Neuronal stem cell (in vitro differentiated cells): ENCODE measurements around the gene DTX1.
A peak's percentile ranks its signal among the peaks of the same experiment; 100 is the strongest.

Experiments
- DNase-seq: peaks from one replicate; pipeline ENCODE4 v3.0.0-alpha.2; 2013; ENCODE audit warnings: low spot score
- H2AFZ ChIP-seq: one replicate; pipeline ENCODE4 v1.6.1; 2013; ENCODE audit warnings: mild to moderate bottlenecking, low read length, inconsistent platforms
- H2AK5ac ChIP-seq: 2 replicates; pipeline ENCODE4 v1.6.1; 2013; ENCODE audit warnings: low read depth, mild to moderate bottlenecking, inconsistent platforms, low read length, moderate library complexity, mixed read lengths
- H2BK120ac ChIP-seq: 2 replicates; pipeline ENCODE4 v1.6.1; 2013; ENCODE audit warnings: low read depth, mild to moderate bottlenecking, inconsistent platforms, low read length, moderate library complexity, mixed read lengths
- H2BK12ac ChIP-seq: one replicate; pipeline ENCODE4 v1.6.1; 2013; ENCODE audit warnings: low read length, inconsistent platforms
- H2BK15ac ChIP-seq: 2 replicates; pipeline ENCODE4 v1.6.1; 2013; ENCODE audit warnings: mild to moderate bottlenecking, low read length, inconsistent platforms, mixed read lengths
- H2BK5ac ChIP-seq: one replicate; pipeline ENCODE4 v1.6.1; 2013; ENCODE audit warnings: inconsistent platforms, mild to moderate bottlenecking, low read length, moderate library complexity
- H3K14ac ChIP-seq: one replicate; pipeline ENCODE4 v1.6.1; 2013; ENCODE audit warnings: low read length, inconsistent platforms
- H3K18ac ChIP-seq: 2 replicates; pipeline ENCODE4 v1.6.1; 2013; ENCODE audit warnings: low read length, inconsistent platforms
- H3K23ac ChIP-seq: 2 replicates; pipeline ENCODE4 v1.6.1; 2013; ENCODE audit warnings: low read depth, mild to moderate bottlenecking, mixed read lengths, low read length, inconsistent platforms; ENCODE audit not compliant: poor library complexity
- H3K27ac ChIP-seq: replicated peaks from 3 replicates; pipeline ENCODE4 v1.5.1; 2013; ENCODE audit warnings: low read length, inconsistent platforms
- H3K27me3 ChIP-seq, 3 experiments: 2 replicates each; pipeline ENCODE4 v1.6.1; 2013; ENCODE audit warnings: low read length in 3 of 3, mild to moderate bottlenecking in 2 of 3, inconsistent platforms in 1 of 3, low read depth in 1 of 3, mixed read lengths in 1 of 3, moderate library complexity in 1 of 3; ENCODE audit not compliant: control insufficient read depth in 3 of 3, insufficient read depth in 3 of 3
- H3K36me3 ChIP-seq, 2 donors: replicated peaks in 1 of 2; 2 replicates each; pipeline ENCODE4 v1.6.1; 2013; ENCODE audit warnings: low read length in 2 of 2; ENCODE audit not compliant: control insufficient read depth in 2 of 2, insufficient read depth in 2 of 2
- H3K4ac ChIP-seq: 2 replicates; pipeline ENCODE4 v1.6.1; 2013; ENCODE audit warnings: inconsistent platforms, mild to moderate bottlenecking, low read length, moderate library complexity
- H3K4me1 ChIP-seq, 2 donors: 1 replicate in 1 of 2; 2 replicates in 1 of 2; pipeline ENCODE4 v1.6.1; 2013; ENCODE audit warnings: low read length in 2 of 2, low read depth in 1 of 2; ENCODE audit not compliant: control insufficient read depth in 2 of 2, insufficient read depth in 1 of 2
- H3K4me2 ChIP-seq: one replicate; pipeline ENCODE4 v1.6.1; 2013; ENCODE audit warnings: mild to moderate bottlenecking, low read length, inconsistent platforms; ENCODE audit not compliant: insufficient read depth, poor library complexity, severe bottlenecking
- H3K4me3 ChIP-seq, 2 donors: 2 replicates each; pipeline ENCODE4 v1.5.1; 2013; ENCODE audit warnings: low read length in 2 of 2, mild to moderate bottlenecking in 2 of 2, inconsistent platforms in 1 of 2, moderate library complexity in 1 of 2
- H3K79me1 ChIP-seq: one replicate; pipeline ENCODE4 v1.6.1; 2013; ENCODE audit warnings: low read depth, mild to moderate bottlenecking, inconsistent platforms, low read length, moderate library complexity
- H3K9ac ChIP-seq: one replicate; pipeline ENCODE4 v1.6.1; 2013; ENCODE audit warnings: mild to moderate bottlenecking, low read depth, low read length, inconsistent platforms; ENCODE audit not compliant: poor library complexity
- H3K9me3 ChIP-seq, 2 donors: replicated peaks in 1 of 2; 2 replicates each; pipeline versions ENCODE3 to v1.6.1; 2013; ENCODE audit warnings: low read length in 2 of 2, mild to moderate bottlenecking in 2 of 2, inconsistent platforms in 1 of 2, low read depth in 1 of 2, mixed read lengths in 1 of 2, moderate library complexity in 1 of 2; ENCODE audit not compliant: control insufficient read depth in 2 of 2, insufficient read depth in 1 of 2
- H4K8ac ChIP-seq: one replicate; pipeline ENCODE4 v1.6.1; 2013; ENCODE audit warnings: low read depth, mild to moderate bottlenecking, inconsistent platforms, low read length, moderate library complexity
- H4K91ac ChIP-seq: one replicate; pipeline ENCODE4 v1.6.1; 2013; ENCODE audit warnings: low read length, low read depth, mild to moderate bottlenecking, inconsistent platforms; ENCODE audit not compliant: poor library complexity
- WGBS, 2 donors: extraction: QIAGEN DNeasy Blood & Tissue Kit; methylation state at CpG; one replicate each; pipeline ENCODE4 v1.1.7; 2013; ENCODE audit warnings: missing lambda C conversion rate in 2 of 2, mixed read lengths in 1 of 2; ENCODE audit not compliant: insufficient read length in 2 of 2, insufficient replicate concordance in 1 of 2; ENCODE audit errors: extremely low coverage in 2 of 2; 5-methylcytosine and 5-hydroxymethylcytosine counted together

The DTX1 gene

GRCh38 chr12:113127791-113128199 lies 71.3 kb downstream of the DTX1 start:
- Histone ChIP-seq H3K4me3 (peak overlapping the region in 1 of 2 donors; percentile 60), H3K79me1 (peaks cover 4% of the 10 kb centered on the region), H3K9me3 (no peaks in the 10 kb centered on the region), H3K18ac (peak overlapping the region; percentile 81), H3K4ac (no peak overlapping the region), H3K4me2 (no peak overlapping the region), H3K36me3 (no peaks in the 10 kb centered on the region), H4K91ac (no peak overlapping the region), H4K8ac (peak overlapping the region; percentile 31), H3K27ac (no peak overlapping the region), H3K14ac (no peak overlapping the region), H2AK5ac (peak overlapping the region; percentile 77), H2BK12ac (no peak overlapping the region), H3K27me3 (peaks cover 0 to 33% (median 0%) of the 10 kb centered on the region in 3 experiments), H2BK120ac (peak overlapping the region; percentile 67), H3K9ac (no peak overlapping the region), H2BK15ac (peak overlapping the region; percentile 70), H3K4me1 (no peaks in the 10 kb centered on the region), H2AFZ (no peak overlapping the region), H2BK5ac (peak overlapping the region; percentile 47), H3K23ac (peak overlapping the region; percentile 67)
- no peak for DNase-seq
- no CpG with 5 or more reads among the region's 15 CpGs for WGBS, 2 donors

DNA sequence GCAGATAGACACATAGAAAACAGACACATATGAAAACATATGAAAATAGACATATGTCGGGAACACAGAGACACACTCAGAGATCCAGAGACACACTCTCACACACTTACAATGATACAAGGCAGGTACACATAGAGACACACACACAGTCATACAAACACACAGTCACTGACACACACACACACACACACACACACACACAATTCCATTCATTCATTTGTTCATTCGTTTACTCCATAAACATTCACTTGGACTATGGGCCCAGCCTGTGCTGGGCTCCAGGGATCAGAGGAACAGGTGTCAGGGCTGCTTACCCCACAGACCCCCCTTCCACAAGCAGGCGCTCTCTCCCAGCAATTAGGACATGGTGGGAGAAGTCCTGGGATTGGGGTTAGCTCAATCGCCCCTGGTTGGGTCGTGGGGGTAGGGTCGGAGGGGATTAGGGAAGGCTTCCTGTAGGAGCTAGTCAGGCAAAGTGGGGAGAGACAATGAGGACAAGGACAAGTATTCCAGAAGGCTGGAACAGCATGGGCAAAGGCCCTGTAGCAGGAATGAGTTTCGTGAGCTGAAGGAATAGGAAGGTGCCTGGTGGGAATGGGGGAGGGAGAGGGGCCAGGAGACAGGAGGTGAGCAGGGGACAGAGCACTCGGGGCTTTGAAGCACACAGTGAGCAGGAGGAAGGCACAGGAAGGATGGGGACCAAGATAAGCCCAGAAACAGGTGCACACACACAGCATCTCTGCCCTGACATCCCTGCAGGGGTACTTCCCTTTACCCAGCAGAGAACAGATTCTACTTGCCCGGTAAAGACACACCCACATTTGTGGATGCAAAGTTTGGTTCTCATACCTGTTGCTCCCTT lies 72.5 kb downstream of the DTX1 start:
- H2BK12ac ChIP-seq = no peak overlapping the region
- no peak overlapping the region for H3K4me3 ChIP-seq
- peak overlapping the region; percentile 6 for H2AK5ac ChIP-seq
- DNase-seq = no peak
- peaks cover 4% of the 10 kb centered on the region for H3K79me1 ChIP-seq
- H3K14ac ChIP-seq = no peak overlapping the region
- H3K4me2 ChIP-seq = no peak overlapping the region
- H4K91ac ChIP-seq = no peak overlapping the region
- H3K18ac ChIP-seq = no peak overlapping the region
- no peak overlapping the region for H3K4ac ChIP-seq
- no peak overlapping the region for H3K27ac ChIP-seq
- no peak overlapping the region for H2BK120ac ChIP-seq
- no peaks in the 10 kb centered on the region for H3K9me3 ChIP-seq
- no CpG with 5 or more reads among the region's 9 CpGs for WGBS, 2 donors
- H3K9ac ChIP-seq = no peak overlapping the region
- peaks cover 0 to 44% (median 0%) of the 10 kb centered on the region in 3 experiments for H3K27me3 ChIP-seq
- no peaks in the 10 kb centered on the region for H3K36me3 ChIP-seq
- no peak overlapping the region for H2BK15ac ChIP-seq
- H3K4me1 ChIP-seq = no peaks in the 10 kb centered on the region
- no peak overlapping the region for H3K23ac ChIP-seq
- H2AFZ ChIP-seq = no peak overlapping the region
- H2BK5ac ChIP-seq = no peak overlapping the region
- H4K8ac ChIP-seq = no peak overlapping the region

- Histone ChIP-seq H2BK120ac (no peak overlapping the region), H3K4me1 (no peaks in the 10 kb centered on the region), H3K9me3 (no peaks in the 10 kb centered on the region), H3K4me2 (no peak overlapping the region), H3K36me3 (no peaks in the 10 kb centered on the region), H2AFZ (no peak overlapping the region), H2BK12ac (peak overlapping the region; percentile 75), H3K27ac (no peak overlapping the region), H3K79me1 (peaks cover 4% of the 10 kb centered on the region), H3K4ac (no peak overlapping the region), H3K18ac (peak overlapping the region; percentile 71), H3K23ac (peak overlapping the region; percentile 80), H4K8ac (no peak overlapping the region), H3K4me3 (peak overlapping the region in 1 of 2 donors; percentile 59), H2BK5ac (no peak overlapping the region), H2AK5ac (peak overlapping the region; percentile 98), H3K27me3 (peaks cover 0 to 53% (median 8%) of the 10 kb centered on the region in 3 experiments), H3K14ac (peak overlapping the region; percentile 63), H3K9ac (no peak overlapping the region), H2BK15ac (peak overlapping the region; percentile 38), H4K91ac (no peak overlapping the region)
- WGBS, 2 donors = no CpG with 5 or more reads among the region's 17 CpGs
- no peak for DNase-seq
Measured at GRCh38 chr12:113129664-113130456, 73.3 kb downstream of the DTX1 start.
